HepG2 (cell line): ENCODE results near the gene TTC31. TPM values are rescaled to one million over a fixed set of nuclear protein-coding genes. Genes with fewer than 3 reads are reported as not detected.

ENCODE experiments used
- BCLAF1 ChIP-seq: fragments of 450-650 bp; IDR thresholded peaks from 2 replicates; pipeline ENCODE4 v1.6.1; 2017; ENCODE audit warnings: mild to moderate bottlenecking
- HMGXB4 ChIP-seq, 2 experiments: sonication (generic) in 1 of 2; formaldehyde crosslinking in 1 of 2; IDR thresholded peaks; 2 replicates each; pipeline versions ENCODE4 v1.4.0 to v1.6.1; 2018 to 2020; ENCODE audit warnings: missing genetic modification reagents in 2 of 2, borderline replicate concordance in 1 of 2, low read depth in 1 of 2, mild to moderate bottlenecking in 1 of 2, missing biosample characterization in 1 of 2
- LBX2 ChIP-seq: sonication (generic); formaldehyde crosslinking; IDR thresholded peaks from 2 replicates; pipeline ENCODE4 v1.5.0; 2020; ENCODE audit warnings: missing genetic modification reagents, mild to moderate bottlenecking, borderline replicate concordance
- MXI1 ChIP-seq: IDR thresholded peaks from 3 replicates; pipeline ENCODE4 v1.6.1; 2012; ENCODE audit warnings: low read depth, low read length, inconsistent platforms, borderline replicate concordance
- NBN ChIP-seq: fragments of 450-650 bp; conservative IDR thresholded peaks from 2 replicates; pipeline ENCODE4 v1.6.1; 2017
- NCOA1 ChIP-seq: sonication (generic); formaldehyde crosslinking; IDR thresholded peaks from 2 replicates; pipeline ENCODE4 v1.9.0; 2021; ENCODE audit warnings: missing genetic modification reagents
- NCOA5 ChIP-seq: sonication (generic); formaldehyde crosslinking; IDR thresholded peaks from 2 replicates; pipeline ENCODE4 v1.4.0; 2020; ENCODE audit warnings: missing genetic modification reagents
- PATZ1 ChIP-seq: sonication (generic); formaldehyde crosslinking; IDR thresholded peaks from 2 replicates; pipeline ENCODE4 v1.4.0; 2020; ENCODE audit warnings: missing genetic modification reagents
- RNF2 ChIP-seq: fragments of 450-650 bp; conservative IDR thresholded peaks from 2 replicates; pipeline ENCODE4 v1.6.1; 2016; ENCODE audit warnings: low read depth
- SMAD3 ChIP-seq: sonication (generic); formaldehyde crosslinking; IDR thresholded peaks from 2 replicates; pipeline ENCODE4 v1.4.0; 2020; ENCODE audit warnings: missing genetic modification reagents
- THAP7 ChIP-seq: sonication (generic); formaldehyde crosslinking; IDR thresholded peaks from 2 replicates; pipeline ENCODE4 v1.8.1; 2023; ENCODE audit warnings: mild to moderate bottlenecking, missing genetic modification reagents
- XRCC5 ChIP-seq: fragments of 200-400 bp; formaldehyde crosslinking; optimal IDR thresholded peaks from 2 replicates; pipeline ENCODE3; 2017; ENCODE audit warnings: mild to moderate bottlenecking, low read length
- YEATS2 ChIP-seq: sonication (generic); formaldehyde crosslinking; IDR thresholded peaks from 2 replicates; pipeline ENCODE4 v1.4.0; 2020; ENCODE audit warnings: missing genetic modification reagents, borderline replicate concordance
- YEATS4 ChIP-seq: sonication (generic); formaldehyde crosslinking; IDR thresholded peaks from 2 replicates; pipeline ENCODE4 v1.4.0; 2020; ENCODE audit warnings: missing genetic modification reagents, borderline replicate concordance
- ZNF12 ChIP-seq: sonication (generic); formaldehyde crosslinking; IDR thresholded peaks from 2 replicates; pipeline ENCODE4 v1.5.0; 2020; ENCODE audit warnings: missing genetic modification reagents
- ZNF44 ChIP-seq: sonication (generic); formaldehyde crosslinking; IDR thresholded peaks from 2 replicates; pipeline ENCODE4 v1.5.1; 2020; ENCODE audit warnings: mild to moderate bottlenecking, missing genetic modification reagents
- ZNF556 ChIP-seq: sonication (generic); formaldehyde crosslinking; IDR thresholded peaks from 2 replicates; pipeline ENCODE4 v1.4.0; 2020; ENCODE audit warnings: mild to moderate bottlenecking, missing genetic modification reagents, borderline replicate concordance
- ZNF883 ChIP-seq: sonication (generic); formaldehyde crosslinking; IDR thresholded peaks from 2 replicates; pipeline ENCODE4 v1.5.1; 2020; ENCODE audit warnings: mild to moderate bottlenecking, missing genetic modification reagents; ENCODE audit errors: not compliant biosample characterization
- polyA plus RNA-seq, 8 experiments: library from polyadenylated mRNA; depleted of rRNA in 3 of 8; stranded (reverse) in 7 of 8; unstranded in 1 of 8; fragments of >200 nt; fragmentation: Illumina TruSeq in 4 of 8; extraction: Trizol in 4 of 8; gene quantifications; 2 replicates each; pipeline versions ENCODE4 v1.2.1 to v1.2.3, GENCODE V29; 2011 to 2016; ENCODE audit warnings: low read depth in 4 of 8, missing spikeins in 1 of 8, mixed read lengths in 1 of 8; ENCODE audit not compliant: insufficient read depth in 1 of 8
- total RNA-seq, 5 experiments: library from RNA; depleted of rRNA; stranded (reverse); fragments of >200 nt; fragmentation: Illumina TruSeq; extraction: Trizol; gene quantifications; 2 replicates each; pipeline ENCODE4 v1.2.3, GENCODE V29; 2016; ENCODE audit warnings: low read depth in 1 of 5
- TF ChIP-seq, protein P1 (sequence below): sonication (generic); formaldehyde crosslinking; IDR thresholded peaks from 2 replicates; pipeline ENCODE4 v1.8.0; 2022; ENCODE audit warnings: mild to moderate bottlenecking, missing genetic modification reagents, moderate library complexity

Gene TTC31
- total and polyA plus RNA-seq, 2 of the 13 experiments (the other 11 are each of a cell fraction or from before 2014, with no cell fraction given): 28.3 to 39.5 TPM

DNA sequence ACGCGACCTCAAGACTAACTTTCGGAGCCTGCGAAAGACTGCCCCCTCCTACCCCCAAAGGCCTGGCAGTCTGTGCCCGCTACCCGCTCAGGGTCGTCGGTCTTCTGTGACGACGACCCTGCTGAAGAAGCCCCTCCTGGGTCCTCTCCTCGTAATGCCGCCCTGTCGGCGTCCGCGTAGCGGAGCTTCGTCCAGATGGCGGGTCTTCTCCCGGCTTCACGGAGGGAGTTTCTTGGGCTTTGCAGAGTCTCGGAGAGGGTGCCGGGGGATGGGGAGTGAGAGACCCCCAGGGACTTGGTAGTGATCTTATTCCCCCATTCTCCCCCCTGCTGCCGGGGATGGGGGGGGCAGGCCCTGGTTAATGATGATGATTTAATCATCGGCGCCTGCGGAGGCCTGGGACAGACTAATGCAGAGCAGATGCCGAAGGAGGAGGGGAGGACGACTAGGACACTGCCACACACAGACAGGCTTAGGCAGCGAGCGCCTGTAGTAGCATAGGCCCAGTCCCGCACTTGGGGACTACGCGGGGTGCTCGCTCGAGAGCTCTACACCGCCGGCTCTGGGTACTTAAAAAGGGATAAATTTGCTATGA, 25.1 kb downstream of the TTC31 start (continued):
- TF ChIP-seq HMGXB4 (CRISPR knock-in tag; IDR thresholded peaks at IDR 0.05; ENCODE audit: borderline replicate concordance in 1 of 2, low read depth in 1 of 2): no peak
- TF ChIP-seq YEATS4 (CRISPR knock-in tag): no peak
- TF ChIP-seq ZNF44 (CRISPR knock-in tag): no peak
- no peak for TF ChIP-seq ZNF556 (CRISPR knock-in tag)
- TF ChIP-seq NBN: no peak
- no peak for TF ChIP-seq SMAD3 (CRISPR knock-in tag)
- no peak for TF ChIP-seq XRCC5
- TF ChIP-seq BCLAF1: no peak
- TF ChIP-seq RNF2: no peak
- TF ChIP-seq ZNF12 (CRISPR knock-in tag): no peak
- TF ChIP-seq ZNF883: no peak
- no peak for TF ChIP-seq NCOA5 (CRISPR knock-in tag)
- no peak for TF ChIP-seq LBX2 (CRISPR knock-in tag)
- TF ChIP-seq PATZ1: peak; percentile 48; the same call in 1 of the 2 replicates
- no peak for TF ChIP-seq YEATS2
- no peak for TF ChIP-seq NCOA1 (CRISPR knock-in tag)
- no peak for TF ChIP-seq MXI1
- TF ChIP-seq, protein P1, sequence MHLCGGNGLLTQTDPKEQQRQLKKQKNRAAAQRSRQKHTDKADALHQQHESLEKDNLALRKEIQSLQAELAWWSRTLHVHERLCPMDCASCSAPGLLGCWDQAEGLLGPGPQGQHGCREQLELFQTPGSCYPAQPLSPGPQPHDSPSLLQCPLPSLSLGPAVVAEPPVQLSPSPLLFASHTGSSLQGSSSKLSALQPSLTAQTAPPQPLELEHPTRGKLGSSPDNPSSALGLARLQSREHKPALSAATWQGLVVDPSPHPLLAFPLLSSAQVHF (CRISPR knock-in tag): no peak
- TF ChIP-seq THAP7 (CRISPR knock-in tag): no peak
